ENCODE results near the gene TIGAR.

TIGAR gene

GRCh38 chr12:4308334-4308950, 12.6 kb upstream of the TIGAR start:
- H3K27me3 ChIP-seq (ENCODE audit: insufficient read depth, low read length) = no peaks in the 10 kb centered on the region
- H2AFZ ChIP-seq (ENCODE audit: low read length, unreplicated experiment) = peak overlapping the region; percentile 73
- H3K27ac ChIP-seq (ENCODE audit: low read depth, low read length) = no peak overlapping the region
- H3K4me3 ChIP-seq (ENCODE audit: low read depth, low read length) = peak overlapping the region; percentile 57; the same call in 1 of the 2 replicates
- peaks cover 10% of the 10 kb centered on the region for H3K4me1 ChIP-seq (ENCODE audit: control insufficient read depth, insufficient read depth, low read length, unreplicated experiment)
- H3K79me2 ChIP-seq (ENCODE audit: control insufficient read depth, insufficient read depth, low read length, unreplicated experiment) = no peaks in the 10 kb centered on the region
- H3K36me3 ChIP-seq (ENCODE audit: insufficient read depth, low read length) = no peaks in the 10 kb centered on the region

- Histone ChIP-seq H3K36me3 (ENCODE audit: insufficient read depth, low read length) (no peaks in the 10 kb centered on the region), H3K4me3 (ENCODE audit: low read depth, low read length) (no peak overlapping the region), H3K79me2 (ENCODE audit: control insufficient read depth, insufficient read depth, low read length, unreplicated experiment) (no peaks in the 10 kb centered on the region), H3K27me3 (ENCODE audit: insufficient read depth, low read length) (no peaks in the 10 kb centered on the region), H3K27ac (ENCODE audit: low read depth, low read length) (no peak overlapping the region), H2AFZ (ENCODE audit: low read length, unreplicated experiment) (no peak overlapping the region), H3K4me1 (ENCODE audit: control insufficient read depth, insufficient read depth, low read length, unreplicated experiment) (peaks cover 10% of the 10 kb centered on the region)
These were observed 9.2 kb upstream of the TIGAR start for GRCh38 chr12:4311776-4312175.

GRCh38 chr12:4312251-4312650, 8.8 kb upstream of the TIGAR start:
- H3K4me1 ChIP-seq (ENCODE audit: control insufficient read depth, insufficient read depth, low read length, unreplicated experiment) = peaks cover 10% of the 10 kb centered on the region
- no peak overlapping the region for H3K27ac ChIP-seq (ENCODE audit: low read depth, low read length)
- no peak overlapping the region for H3K4me3 ChIP-seq (ENCODE audit: low read depth, low read length)
- no peak overlapping the region for H2AFZ ChIP-seq (ENCODE audit: low read length, unreplicated experiment)
- no peaks in the 10 kb centered on the region for H3K36me3 ChIP-seq (ENCODE audit: insufficient read depth, low read length)
- H3K27me3 ChIP-seq (ENCODE audit: insufficient read depth, low read length) = no peaks in the 10 kb centered on the region
- no peaks in the 10 kb centered on the region for H3K79me2 ChIP-seq (ENCODE audit: control insufficient read depth, insufficient read depth, low read length, unreplicated experiment)

DNA sequence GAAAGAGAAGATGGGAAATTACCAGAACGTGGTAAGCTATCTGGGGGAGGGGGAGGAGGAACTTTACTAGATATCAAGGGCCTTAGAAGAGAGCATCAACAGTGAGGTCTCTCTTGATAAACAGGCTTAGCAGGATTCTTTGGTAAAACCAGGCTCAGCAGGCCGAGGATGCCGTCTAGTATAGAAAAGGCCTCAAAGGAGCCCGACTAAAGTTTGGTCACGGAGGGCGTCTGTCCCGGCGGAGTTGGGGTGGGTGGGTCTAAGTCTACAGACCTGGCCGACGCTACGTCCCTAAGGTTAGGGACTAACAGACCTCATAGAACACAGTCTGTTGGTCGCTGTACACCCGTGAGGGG, 538 bp upstream of the TIGAR start:
- Histone ChIP-seq H3K4me1 (ENCODE audit: control insufficient read depth, insufficient read depth, low read length, unreplicated experiment) (peaks cover 6% of the 10 kb centered on the region), H3K36me3 (ENCODE audit: insufficient read depth, low read length) (no peaks in the 10 kb centered on the region), H3K27ac (ENCODE audit: low read depth, low read length) (peak overlapping the region; percentile 24; the same call in 1 of the 2 replicates), H3K79me2 (ENCODE audit: control insufficient read depth, insufficient read depth, low read length, unreplicated experiment) (peaks cover 27% of the 10 kb centered on the region), H3K27me3 (ENCODE audit: insufficient read depth, low read length) (no peaks in the 10 kb centered on the region), H3K4me3 (ENCODE audit: low read depth, low read length) (peak overlapping the region; percentile 93), H2AFZ (ENCODE audit: low read length, unreplicated experiment) (peak overlapping the region; percentile 95)

- Histone ChIP-seq H3K4me1 (ENCODE audit: control insufficient read depth, insufficient read depth, low read length, unreplicated experiment) (peaks cover 6% of the 10 kb centered on the region), H3K79me2 (ENCODE audit: control insufficient read depth, insufficient read depth, low read length, unreplicated experiment) (peaks cover 44% of the 10 kb centered on the region), H3K27ac (ENCODE audit: low read depth, low read length) (no peak overlapping the region), H2AFZ (ENCODE audit: low read length, unreplicated experiment) (no peak overlapping the region), H3K27me3 (ENCODE audit: insufficient read depth, low read length) (no peaks in the 10 kb centered on the region), H3K36me3 (ENCODE audit: insufficient read depth, low read length) (0 out of 2 replicates have a peak, but pooled peaks cover 4% of the 10 kb centered on the region), H3K4me3 (ENCODE audit: low read depth, low read length) (peak overlapping the region; percentile 93)
These were observed 1.7 kb downstream of the TIGAR start for GRCh38 chr12:4322726-4323125.

DNA sequence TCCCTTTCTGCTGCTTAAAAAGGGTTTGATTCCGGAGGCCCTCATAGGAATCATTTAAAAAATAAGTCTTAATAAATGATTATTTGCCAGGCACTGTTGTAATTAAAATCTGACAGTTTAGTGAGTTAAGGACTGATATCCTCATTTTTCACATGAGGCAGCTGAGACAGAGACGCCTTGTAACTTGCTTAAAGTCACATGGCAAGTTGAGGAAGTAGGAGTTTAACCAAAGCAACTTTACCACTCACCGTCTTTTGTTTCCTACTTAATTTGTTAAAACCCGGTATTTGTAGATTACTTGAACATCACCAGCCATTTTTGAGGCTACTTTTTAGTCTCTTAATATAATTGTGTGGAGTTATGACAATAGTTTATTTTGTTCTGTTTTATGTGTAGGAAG, 2.4 kb downstream of the TIGAR start:
- Histone ChIP-seq H3K27ac (ENCODE audit: low read depth, low read length) (no peak overlapping the region), H3K4me3 (ENCODE audit: low read depth, low read length) (no peak overlapping the region), H2AFZ (ENCODE audit: low read length, unreplicated experiment) (no peak overlapping the region), H3K79me2 (ENCODE audit: control insufficient read depth, insufficient read depth, low read length, unreplicated experiment) (peaks cover 44% of the 10 kb centered on the region), H3K27me3 (ENCODE audit: insufficient read depth, low read length) (no peaks in the 10 kb centered on the region), H3K4me1 (ENCODE audit: control insufficient read depth, insufficient read depth, low read length, unreplicated experiment) (peaks cover 6% of the 10 kb centered on the region), H3K36me3 (ENCODE audit: insufficient read depth, low read length) (0 out of 2 replicates have a peak, but pooled peaks cover 4% of the 10 kb centered on the region)

- 0 out of 2 replicates have a peak, but pooled peaks cover 4% of the 10 kb centered on the region for H3K36me3 ChIP-seq (ENCODE audit: insufficient read depth, low read length)
- H3K79me2 ChIP-seq (ENCODE audit: control insufficient read depth, insufficient read depth, low read length, unreplicated experiment) = peaks cover 44% of the 10 kb centered on the region
- no peak overlapping the region for H3K4me3 ChIP-seq (ENCODE audit: low read depth, low read length)
- H3K27me3 ChIP-seq (ENCODE audit: insufficient read depth, low read length) = no peaks in the 10 kb centered on the region
- H2AFZ ChIP-seq (ENCODE audit: low read length, unreplicated experiment) = no peak overlapping the region
- no peak overlapping the region for H3K27ac ChIP-seq (ENCODE audit: low read depth, low read length)
- peaks cover 6% of the 10 kb centered on the region for H3K4me1 ChIP-seq (ENCODE audit: control insufficient read depth, insufficient read depth, low read length, unreplicated experiment)
These were observed 3.4 kb downstream of the TIGAR start for GRCh38 chr12:4324366-4324765.

- no peak overlapping the region for H3K4me3 ChIP-seq (ENCODE audit: low read depth, low read length)
- H3K27ac ChIP-seq (ENCODE audit: low read depth, low read length) = no peak overlapping the region
- 0 out of 2 replicates have a peak, but pooled peaks cover 4% of the 10 kb centered on the region for H3K36me3 ChIP-seq (ENCODE audit: insufficient read depth, low read length)
- H3K4me1 ChIP-seq (ENCODE audit: control insufficient read depth, insufficient read depth, low read length, unreplicated experiment) = peaks cover 6% of the 10 kb centered on the region
- no peaks in the 10 kb centered on the region for H3K27me3 ChIP-seq (ENCODE audit: insufficient read depth, low read length)
- peaks cover 50% of the 10 kb centered on the region for H3K79me2 ChIP-seq (ENCODE audit: control insufficient read depth, insufficient read depth, low read length, unreplicated experiment)
- H2AFZ ChIP-seq (ENCODE audit: low read length, unreplicated experiment) = no peak overlapping the region
These were observed 5.0 kb downstream of the TIGAR start for GRCh38 chr12:4325966-4326365.

GRCh38 chr12:4327293-4327692, 6.3 kb downstream of the TIGAR start:
- Histone ChIP-seq H2AFZ (ENCODE audit: low read length, unreplicated experiment) (no peak overlapping the region), H3K36me3 (ENCODE audit: insufficient read depth, low read length) (0 out of 2 replicates have a peak, but pooled peaks cover 4% of the 10 kb centered on the region), H3K79me2 (ENCODE audit: control insufficient read depth, insufficient read depth, low read length, unreplicated experiment) (peaks cover 41% of the 10 kb centered on the region), H3K4me3 (ENCODE audit: low read depth, low read length) (no peak overlapping the region), H3K27me3 (ENCODE audit: insufficient read depth, low read length) (no peaks in the 10 kb centered on the region), H3K27ac (ENCODE audit: low read depth, low read length) (no peak overlapping the region), H3K4me1 (ENCODE audit: control insufficient read depth, insufficient read depth, low read length, unreplicated experiment) (peaks cover 4% of the 10 kb centered on the region)

GRCh38 chr12:4330203-4330602, 9.2 kb downstream of the TIGAR start:
- Histone ChIP-seq H3K27ac (ENCODE audit: low read depth, low read length) (no peak overlapping the region), H3K36me3 (ENCODE audit: insufficient read depth, low read length) (peaks cover 11% of the 10 kb centered on the region; the same call in 1 of the 2 replicates), H2AFZ (ENCODE audit: low read length, unreplicated experiment) (no peak overlapping the region), H3K4me3 (ENCODE audit: low read depth, low read length) (no peak overlapping the region), H3K4me1 (ENCODE audit: control insufficient read depth, insufficient read depth, low read length, unreplicated experiment) (no peaks in the 10 kb centered on the region), H3K27me3 (ENCODE audit: insufficient read depth, low read length) (no peaks in the 10 kb centered on the region), H3K79me2 (ENCODE audit: control insufficient read depth, insufficient read depth, low read length, unreplicated experiment) (peaks cover 30% of the 10 kb centered on the region)

GRCh38 chr12:4331221-4331620, 10.2 kb downstream of the TIGAR start:
- Histone ChIP-seq H3K4me1 (ENCODE audit: control insufficient read depth, insufficient read depth, low read length, unreplicated experiment) (no peaks in the 10 kb centered on the region), H3K36me3 (ENCODE audit: insufficient read depth, low read length) (peaks cover 16% of the 10 kb centered on the region; the same call in 1 of the 2 replicates), H3K27me3 (ENCODE audit: insufficient read depth, low read length) (no peaks in the 10 kb centered on the region), H3K79me2 (ENCODE audit: control insufficient read depth, insufficient read depth, low read length, unreplicated experiment) (peaks cover 24% of the 10 kb centered on the region), H3K4me3 (ENCODE audit: low read depth, low read length) (no peak overlapping the region), H2AFZ (ENCODE audit: low read length, unreplicated experiment) (no peak overlapping the region), H3K27ac (ENCODE audit: low read depth, low read length) (no peak overlapping the region)
